T-helper 1 cell (primary cell): ENCODE measurements around the gene VSTM5.

Experiments used
- DNase-seq, 5 donors: peaks; one replicate each; pipeline ENCODE4 v3.0.0-alpha.2; 2012 to 2020

Gene VSTM5

GRCh38 chr11:93842034-93842433 is 8.4 kb downstream of the VSTM5 start:
- DNase-seq: no peak

GRCh38 chr11:93841446-93841845 is 9.0 kb downstream of the VSTM5 start:
- no peak for DNase-seq

GRCh38 chr11:93840981-93841380 is 9.4 kb downstream of the VSTM5 start:
- no peak for DNase-seq

GRCh38 chr11:93840180-93840579 is 10.2 kb downstream of the VSTM5 start:
- DNase-seq: no peak

GRCh38 chr11:93838967-93839366 is 11.5 kb downstream of the VSTM5 start:
- no peak for DNase-seq

- DNase-seq: no peak
Measured at GRCh38 chr11:93832780-93833179, 17.6 kb downstream of the VSTM5 start.

- DNase-seq: no peak
Measured at GRCh38 chr11:93831343-93832127, 18.9 kb downstream of the VSTM5 start.

GRCh38 chr11:93829598-93829997 is 20.8 kb downstream of the VSTM5 start:
- no peak for DNase-seq

- DNase-seq: no peak
Measured at GRCh38 chr11:93827363-93827762, 23.1 kb downstream of the VSTM5 start.

GRCh38 chr11:93823210-93823609 is 27.2 kb downstream of the VSTM5 start:
- DNase-seq: no peak

GRCh38 chr11:93822359-93822758 is 28.1 kb downstream of the VSTM5 start:
- DNase-seq: no peak

- DNase-seq: no peak
Measured at GRCh38 chr11:93821617-93822016, 28.8 kb downstream of the VSTM5 start.

GRCh38 chr11:93820847-93821246 is 29.6 kb downstream of the VSTM5 start:
- no peak for DNase-seq

GRCh38 chr11:93819966-93820695 is 30.3 kb downstream of the VSTM5 start:
- no peak for DNase-seq

- DNase-seq: no peak
Measured at GRCh38 chr11:93817426-93818348, 32.7 kb downstream of the VSTM5 start.

GRCh38 chr11:93814966-93815633 is 35.3 kb downstream of the VSTM5 start:
- DNase-seq: no peak

- no peak for DNase-seq
Measured at GRCh38 chr11:93813974-93814373, 36.4 kb downstream of the VSTM5 start.

GRCh38 chr11:93807980-93808379 is 42.4 kb downstream of the VSTM5 start:
- no peak for DNase-seq

- DNase-seq: no peak
Measured at GRCh38 chr11:93804879-93805278, 45.5 kb downstream of the VSTM5 start.

GRCh38 chr11:93801366-93801765 is 49.1 kb downstream of the VSTM5 start:
- DNase-seq: no peak

GRCh38 chr11:93796441-93797231 is 53.8 kb downstream of the VSTM5 start:
- no peak for DNase-seq

- DNase-seq: no peak
Measured at GRCh38 chr11:93791493-93791892, 58.9 kb downstream of the VSTM5 start.
